ENCODE measurements around the gene OR10G8.

GRCh38 chr11:123979311-123979710 is 47.3 kb upstream of the OR10G8 start:
- TF ChIP-seq EZH2 (IDR thresholded peaks at IDR 0.05; ENCODE audit: low read depth) (no peak), CTCF (conservative IDR thresholded peaks at IDR 0.05) (no peak)
